K562 (cell line): ENCODE data around the gene REPS1. TPM values are rescaled to one million over a fixed set of nuclear protein-coding genes. Genes with fewer than 3 reads are reported as not detected.

Experiments used
- ATAC-seq: fragments of 200-7000 bp; cut with Tn5 transposase; 3 replicates; pipeline ENCODE4 v1.9.1; 2020; ENCODE audit warnings: moderate library complexity
- BruUV-seq: library from RNA; stranded (reverse); fragments of 400-500 nt; replicated peaks from 2 replicates; lab custom pipeline; 2021; lab: Mats Ljungman, UMichigan
- CTCF ChIA-PET: fragments of 300-600 bp; formaldehyde crosslinking; extraction: SDS; loops from one replicate; lab custom pipeline; 2021; ENCODE audit warnings: low intra/inter-chr PET ratio; lab: Yijun Ruan, JAX
- POLR2A ChIA-PET: fragments of 300-600, 350-650 bp; sonication (Branson Sonifier 250); formaldehyde crosslinking; extraction: SDS; loops from one replicate; lab custom pipeline; 2021; ENCODE audit warnings: antibody characterized with exemption, inconsistent platforms; lab: Yijun Ruan, JAX
- DNase-seq, 4 experiments: peaks; one replicate each; pipeline versions ENCODE4 v3.0.0 to v3.0.0-alpha.2; 2011 to 2018; ENCODE audit warnings: low spot score in 3 of 4, mixed read lengths in 3 of 4; ENCODE audit errors: extremely low read depth in 1 of 4
- FAIRE-seq: peaks from 2 replicates; lab custom pipeline; 2011; peaks lifted over from hg19 to GRCh38; lab: Jason Lieb, UNC
- H2AFZ ChIP-seq: 2 replicates; pipeline ENCODE4 v1.6.0; 2011; ENCODE audit warnings: low read depth, low read length, control low read depth, inconsistent platforms
- H3K27ac ChIP-seq: fragments of 200-600 bp; 3 replicates; pipeline ENCODE4 v1.8.0; 2011; ENCODE audit warnings: low read depth, mild to moderate bottlenecking, control low read depth, inconsistent platforms, low read length, moderate library complexity, mixed read lengths; ENCODE audit errors: extremely low read depth
- H3K27me3 ChIP-seq, 2 experiments: fragments of 300-600 bp in 1 of 2; 2 replicates in 1 of 2; 3 replicates in 1 of 2; pipeline versions ENCODE4 v1.6.0 to v1.8.0; 2011; ENCODE audit warnings: inconsistent platforms in 2 of 2, low read length in 2 of 2, mild to moderate bottlenecking in 1 of 2, mixed read lengths in 1 of 2, moderate library complexity in 1 of 2; ENCODE audit not compliant: control insufficient read depth in 2 of 2, insufficient read depth in 2 of 2
- H3K36me3 ChIP-seq: fragments of 300-600 bp; 3 replicates; pipeline ENCODE4 v1.8.0; 2011; ENCODE audit warnings: mild to moderate bottlenecking, low read length, inconsistent platforms; ENCODE audit not compliant: control insufficient read depth, insufficient read depth
- H3K4me1 ChIP-seq, 2 experiments: fragments of 200-600 bp in 1 of 2; replicated peaks in 1 of 2; 2 replicates in 1 of 2; 3 replicates in 1 of 2; pipeline versions ENCODE4 v1.5.1 to v1.8.0; 2011; ENCODE audit warnings: inconsistent platforms in 2 of 2, low read length in 2 of 2, mild to moderate bottlenecking in 1 of 2, mixed read lengths in 1 of 2, moderate library complexity in 1 of 2; ENCODE audit not compliant: control insufficient read depth in 2 of 2, insufficient read depth in 2 of 2
- H3K4me2 ChIP-seq: 2 replicates; pipeline ENCODE4 v1.6.1; 2011; ENCODE audit warnings: low read length, control low read depth, inconsistent platforms, mixed read lengths; ENCODE audit not compliant: insufficient read depth
- H3K4me3 ChIP-seq: fragments of 200-600 bp; sonication (generic), shearing (Covaris generic); 2 replicates; pipeline ENCODE4 v1.5.1; 2016; ENCODE audit warnings: control low read depth, inconsistent platforms
- H3K79me2 ChIP-seq: fragments of 200-600 bp; 3 replicates; pipeline ENCODE4 v1.8.0; 2011; ENCODE audit warnings: low read length, inconsistent platforms; ENCODE audit not compliant: control insufficient read depth, insufficient read depth
- H3K9ac ChIP-seq, 2 experiments: 2 replicates each; pipeline versions ENCODE4 v1.6.0 to v1.6.1; 2011; ENCODE audit warnings: low read depth in 2 of 2, low read length in 2 of 2, control low read depth in 1 of 2, inconsistent platforms in 1 of 2, mild to moderate bottlenecking in 1 of 2, mixed read lengths in 1 of 2; ENCODE audit not compliant: insufficient read depth in 1 of 2
- H3K9me1 ChIP-seq: one replicate; pipeline ENCODE4 v1.6.0; 2011; ENCODE audit warnings: inconsistent platforms, mild to moderate bottlenecking, low read length, moderate library complexity; ENCODE audit not compliant: control insufficient read depth, insufficient read depth
- H3K9me3 ChIP-seq: replicated peaks from 2 replicates; pipeline ENCODE4 v1.5.1; 2011; ENCODE audit warnings: low read depth, low read length, inconsistent platforms; ENCODE audit not compliant: control insufficient read depth, insufficient read depth
- H4K20me1 ChIP-seq: replicated peaks from 2 replicates; pipeline ENCODE4 v1.6.1; 2011; ENCODE audit warnings: low read length, inconsistent platforms, mixed read lengths; ENCODE audit not compliant: control insufficient read depth, insufficient read depth
- GABPB2 ChIP-seq: fragments of 250-450 bp; sonication (Bioruptor Pico); conservative IDR thresholded peaks from 2 replicates; pipeline ENCODE4 v1.5.1; 2021; ENCODE audit warnings: mild to moderate bottlenecking
- HCFC1 ChIP-seq: IDR thresholded peaks from 2 replicates; pipeline ENCODE4 v1.6.1; 2012; ENCODE audit warnings: low read depth, low read length, improper control_type of control experiment
- KDM4B ChIP-seq, 2 experiments: fragments of 450-650 bp in 1 of 2; sonication (generic) in 1 of 2; IDR thresholded peaks; 2 replicates each; pipeline ENCODE4 v1.6.1; 2016 to 2017; ENCODE audit warnings: borderline replicate concordance in 2 of 2, antibody characterized with exemption in 1 of 2, low read depth in 1 of 2, mild to moderate bottlenecking in 1 of 2
- MITF ChIP-seq: IDR thresholded peaks from 2 replicates; pipeline ENCODE4 v1.6.1; 2014; ENCODE audit warnings: antibody characterized with exemption
- MYC ChIP-seq, 2 experiments: fragments of 250-450 bp in 1 of 2; sonication (Bioruptor Pico) in 1 of 2; IDR thresholded peaks; 2 replicates each; pipeline versions ENCODE4 v1.5.1 to v1.6.1; 2012 to 2021; ENCODE audit warnings: low read depth in 2 of 2, borderline replicate concordance in 1 of 2, improper control_type of control experiment in 1 of 2, low read length in 1 of 2, mild to moderate bottlenecking in 1 of 2, moderate library complexity in 1 of 2
- NCOA2 ChIP-seq, 2 experiments: fragments of 450-650 bp; IDR thresholded peaks; 2 replicates each; pipeline ENCODE4 v1.6.1; 2018; ENCODE audit warnings: mild to moderate bottlenecking in 2 of 2, moderate library complexity in 1 of 2; ENCODE audit not compliant: partially characterized antibody in 2 of 2
- NR3C1 ChIP-seq: sonication (generic); formaldehyde crosslinking; IDR thresholded peaks from 2 replicates; pipeline ENCODE4 v1.8.1; 2022; ENCODE audit warnings: missing genetic modification reagents
- NRF1 ChIP-seq, 2 experiments: fragments of 450-650 bp; IDR thresholded peaks in 1 of 2; conservative IDR thresholded peaks in 1 of 2; 2 replicates each; pipeline ENCODE4 v1.6.1; 2014; ENCODE audit warnings: mild to moderate bottlenecking in 2 of 2
- NUFIP1 ChIP-seq: fragments of 450-650 bp; IDR thresholded peaks from 2 replicates; pipeline ENCODE4 v1.6.1; 2018; ENCODE audit not compliant: partially characterized antibody
- SAFB ChIP-seq: fragments of 200-400 bp; formaldehyde crosslinking; IDR thresholded peaks from 2 replicates; pipeline ENCODE4 v1.6.1; 2017; ENCODE audit warnings: low read depth, low read length, borderline replicate concordance
- SOX6 ChIP-seq: fragments of 450-650 bp; IDR thresholded peaks from 2 replicates; pipeline ENCODE4 v1.6.1; 2014; ENCODE audit warnings: mild to moderate bottlenecking
- TBL1XR1 ChIP-seq, 2 experiments: IDR thresholded peaks; 2 replicates each; pipeline ENCODE4 v1.6.1; 2012; ENCODE audit warnings: improper control_type of control experiment in 2 of 2, low read length in 2 of 2, mild to moderate bottlenecking in 1 of 2
- TEAD2 ChIP-seq: fragments of 450-650 bp; IDR thresholded peaks from 2 replicates; pipeline ENCODE4 v1.6.1; 2016; ENCODE audit warnings: missing genetic modification characterization, control low read depth, missing compliant biosample characterization
- ZNF3 ChIP-seq: fragments of 250-450 bp; sonication (Bioruptor Pico); IDR thresholded peaks from 2 replicates; pipeline ENCODE4 v1.5.0; 2021; ENCODE audit warnings: mild to moderate bottlenecking, moderate library complexity
- ZNF561 ChIP-seq: fragments of 450-650 bp; formaldehyde crosslinking; conservative IDR thresholded peaks from 2 replicates; pipeline ENCODE4 v1.4.0; 2020; ENCODE audit warnings: mild to moderate bottlenecking, moderate library complexity
- ZZZ3 ChIP-seq: fragments of 450-650 bp; IDR thresholded peaks from 2 replicates; pipeline ENCODE4 v1.6.1; 2016; ENCODE audit warnings: antibody characterized with exemption, mild to moderate bottlenecking, moderate library complexity
- WGBS: fragments of 100-300 bp; shearing (Covaris generic); methylation state at CpG from one replicate; pipeline ENCODE4 v1.1.6; 2016; ENCODE audit warnings: low coverage, mixed read lengths; ENCODE audit not compliant: insufficient coverage; ENCODE audit errors: missing lambda C conversion rate; 5-methylcytosine and 5-hydroxymethylcytosine counted together
- in situ Hi-C: fragments of 300-500 bp; cut with MboI; formaldehyde crosslinking; loops from 4 replicates; pipeline ENCODE4 v1.15.0; 2018; ENCODE audit warnings: inconsistent platforms, mixed read lengths
- intact Hi-C: fragments of 100-400 bp; cut with micrococcal nuclease; formaldehyde crosslinking; loops from 2 replicates; pipeline ENCODE4 v1.14.2; 2022
- polyA plus RNA-seq, 8 experiments: library from polyadenylated mRNA; depleted of rRNA in 4 of 8; stranded (reverse) in 5 of 8; unstranded in 3 of 8; fragments of >200 nt; fragmentation: Nextera tagmentation in 2 of 8; fragmentation: Illumina TruSeq in 1 of 8; extraction: Ambion mirVana in 2 of 8; extraction: Trizol in 1 of 8; gene quantifications; 2 replicates each; pipeline versions ENCODE4 v1.2.1 to v1.2.3, GENCODE V29; 2011 to 2014; ENCODE audit warnings: inconsistent platforms in 1 of 8, missing spikeins in 1 of 8
- total RNA-seq, 7 experiments: library from RNA; depleted of rRNA in 6 of 7; stranded (reverse); fragments of >200 nt in 6 of 7; fragmentation: Illumina TruSeq in 2 of 7; extraction: Trizol in 2 of 7; gene quantifications; 2 replicates each; pipeline versions ENCODE4 v1.2.1 to v1.2.3, GENCODE V29; 2011 to 2021; ENCODE audit warnings: low replicate concordance in 1 of 7
- TF ChIP-seq, protein P1 (sequence below): fragments of 250-450 bp; sonication (Bioruptor Pico); IDR thresholded peaks from 2 replicates; pipeline ENCODE4 v1.5.1; 2021; ENCODE audit warnings: mild to moderate bottlenecking

Gene REPS1
- total and polyA plus RNA-seq, 9 of the 15 experiments (the other 6 are each of a cell fraction or from before 2014, with no cell fraction given): 7.9 to 36.0 (median 27.8) TPM

- ATAC-seq (no peak), FAIRE-seq (no peak)
- no TSS peak for BruUV-seq
Observed at GRCh38 chr6:138926579-138926978, 61.5 kb downstream of the REPS1 start.

More at GRCh38 chr6:138926579-138926978, 61.5 kb downstream of the REPS1 start:
- ChIA-PET POLR2A (no interaction called here), CTCF (no interaction called here)
- no peaks in the 10 kb centered on the region for H3K4me1 ChIP-seq
- in situ Hi-C loops: no loop called here
- no peak overlapping the region for H3K4me3 ChIP-seq
- H3K36me3 ChIP-seq: no peaks in the 10 kb centered on the region; the same call in 2 of the 3 replicates
- H3K27me3 ChIP-seq: no peaks in the 10 kb centered on the region
- no peaks in the 10 kb centered on the region for H3K9me3 ChIP-seq
- DNase-seq: no peak
- TF ChIP-seq ZNF561 (CRISPR knock-in tag) (no peak), KDM4B (IDR thresholded peaks at IDR 0.05; ENCODE audit: borderline replicate concordance in 2 of 2, low read depth in 1 of 2) (no peak), MITF (no peak), NCOA2 (IDR thresholded peaks at IDR 0.05; ENCODE audit: partially characterized antibody in 2 of 2) (no peak), NRF1 (conservative IDR thresholded peaks at IDR 0.05 in 1 of 2, IDR thresholded peaks at IDR 0.05 in 1 of 2) (no peak), MYC (IDR thresholded peaks at IDR 0.05; ENCODE audit: low read depth, low read length) (no peak), MYC (CRISPR knock-in tag; IDR thresholded peaks at IDR 0.05; ENCODE audit: borderline replicate concordance, low read depth) (no peak), TEAD2 (tag) (no peak), ZZZ3 (no peak), ZNF3 (CRISPR knock-in tag) (no peak), SAFB (no peak), TBL1XR1 (IDR thresholded peaks at IDR 0.05; ENCODE audit: low read length in 2 of 2) (no peak), GABPB2 (no peak), HCFC1 (no peak), NUFIP1 (no peak), SOX6 (no peak), NR3C1 (CRISPR knock-in tag) (no peak)
- TF ChIP-seq, protein P1, sequence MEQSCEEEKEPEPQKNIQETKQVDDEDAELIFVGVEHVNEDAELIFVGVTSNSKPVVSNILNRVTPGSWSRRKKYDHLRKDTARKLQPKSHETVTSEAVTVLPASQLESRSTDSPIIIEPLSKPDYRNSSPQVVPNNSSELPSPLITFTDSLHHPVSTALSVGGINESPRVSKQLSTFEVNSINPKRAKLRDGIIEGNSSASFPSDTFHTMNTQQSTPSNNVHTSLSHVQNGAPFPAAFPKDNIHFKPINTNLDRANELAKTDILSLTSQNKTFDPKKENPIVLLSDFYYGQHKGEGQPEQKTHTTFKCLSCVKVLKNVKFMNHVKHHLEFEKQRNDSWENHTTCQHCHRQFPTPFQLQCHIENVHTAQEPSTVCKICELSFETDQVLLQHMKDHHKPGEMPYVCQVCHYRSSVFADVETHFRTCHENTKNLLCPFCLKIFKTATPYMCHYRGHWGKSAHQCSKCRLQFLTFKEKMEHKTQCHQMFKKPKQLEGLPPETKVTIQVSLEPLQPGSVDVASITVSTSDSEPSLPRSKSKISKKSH (CRISPR knock-in tag): no peak
- H3K9me1 ChIP-seq: no peaks in the 10 kb centered on the region
- no peak overlapping the region for H3K27ac ChIP-seq
- H3K4me2 ChIP-seq: no peak overlapping the region
- H3K9ac ChIP-seq: no peak overlapping the region
- H4K20me1 ChIP-seq: no peaks in the 10 kb centered on the region
- no peaks in the 10 kb centered on the region for H3K79me2 ChIP-seq
- 84% methylated on average over 3 of the region's 3 CpGs for WGBS
- intact Hi-C loops: no loop called here
- H2AFZ ChIP-seq: no peak overlapping the region
